ENCODE data around the gene PLXDC2.

Gene PLXDC2

GRCh38 chr10:19966751-19967150 is 150.5 kb downstream of the PLXDC2 start:
- no peak overlapping the region for H3K4me3 ChIP-seq (ENCODE audit: severe bottlenecking)
- H3K27me3 ChIP-seq (ENCODE audit: insufficient read depth, poor library complexity, severe bottlenecking): no peaks in the 10 kb centered on the region
- ATAC-seq (ENCODE audit: low read depth) (no peak), DNase-seq (ENCODE audit: low spot score) (no peak)
- H3K9me3 ChIP-seq (ENCODE audit: severe bottlenecking): no peaks in the 10 kb centered on the region
- H3K27ac ChIP-seq (ENCODE audit: poor library complexity, severe bottlenecking): no peak overlapping the region
- TF ChIP-seq CTCF (IDR thresholded peaks at IDR 0.05; ENCODE audit: poor library complexity, severe bottlenecking): no peak
- H3K36me3 ChIP-seq (ENCODE audit: low read depth): no peaks in the 10 kb centered on the region
- H3K4me1 ChIP-seq (ENCODE audit: insufficient read depth, poor library complexity, severe bottlenecking): no peaks in the 10 kb centered on the region

- no peak for ATAC-seq (ENCODE audit: low read depth)
- no peak for DNase-seq (ENCODE audit: low spot score)
- no peak overlapping the region for H3K4me3 ChIP-seq (ENCODE audit: severe bottlenecking)
Measured at GRCh38 chr10:19967981-19968380, 151.7 kb downstream of the PLXDC2 start.

GRCh38 chr10:19968745-19969144 is 152.5 kb downstream of the PLXDC2 start:
- no peaks in the 10 kb centered on the region for H3K9me3 ChIP-seq (ENCODE audit: severe bottlenecking)
- H3K4me1 ChIP-seq (ENCODE audit: insufficient read depth, poor library complexity, severe bottlenecking): no peaks in the 10 kb centered on the region
- DNase-seq (ENCODE audit: low spot score) (no peak), ATAC-seq (ENCODE audit: low read depth) (no peak)
- no peak for TF ChIP-seq CTCF (IDR thresholded peaks at IDR 0.05; ENCODE audit: poor library complexity, severe bottlenecking)
- no peaks in the 10 kb centered on the region for H3K36me3 ChIP-seq (ENCODE audit: low read depth)
- H3K27ac ChIP-seq (ENCODE audit: poor library complexity, severe bottlenecking): no peak overlapping the region
- no peak overlapping the region for H3K4me3 ChIP-seq (ENCODE audit: severe bottlenecking)
- no peaks in the 10 kb centered on the region for H3K27me3 ChIP-seq (ENCODE audit: insufficient read depth, poor library complexity, severe bottlenecking)

More at GRCh38 chr10:19967981-19968380, 151.7 kb downstream of the PLXDC2 start:
- Histone ChIP-seq H3K27ac (ENCODE audit: poor library complexity, severe bottlenecking) (no peak overlapping the region), H3K4me1 (ENCODE audit: insufficient read depth, poor library complexity, severe bottlenecking) (no peaks in the 10 kb centered on the region), H3K27me3 (ENCODE audit: insufficient read depth, poor library complexity, severe bottlenecking) (no peaks in the 10 kb centered on the region), H3K9me3 (ENCODE audit: severe bottlenecking) (no peaks in the 10 kb centered on the region), H3K36me3 (ENCODE audit: low read depth) (no peaks in the 10 kb centered on the region)
- no peak for TF ChIP-seq CTCF (IDR thresholded peaks at IDR 0.05; ENCODE audit: poor library complexity, severe bottlenecking)

GRCh38 chr10:19970256-19970655 is 154.0 kb downstream of the PLXDC2 start:
- no peaks in the 10 kb centered on the region for H3K9me3 ChIP-seq (ENCODE audit: severe bottlenecking)
- ATAC-seq (ENCODE audit: low read depth): no peak
- H3K36me3 ChIP-seq (ENCODE audit: low read depth): no peaks in the 10 kb centered on the region
- no peaks in the 10 kb centered on the region for H3K4me1 ChIP-seq (ENCODE audit: insufficient read depth, poor library complexity, severe bottlenecking)
- no peak overlapping the region for H3K27ac ChIP-seq (ENCODE audit: poor library complexity, severe bottlenecking)
- no peak overlapping the region for H3K4me3 ChIP-seq (ENCODE audit: severe bottlenecking)
- DNase-seq (ENCODE audit: low spot score): no peak
- no peaks in the 10 kb centered on the region for H3K27me3 ChIP-seq (ENCODE audit: insufficient read depth, poor library complexity, severe bottlenecking)
- no peak for TF ChIP-seq CTCF (IDR thresholded peaks at IDR 0.05; ENCODE audit: poor library complexity, severe bottlenecking)

GRCh38 chr10:19970717-19971116 is 154.5 kb downstream of the PLXDC2 start:
- H3K4me1 ChIP-seq (ENCODE audit: insufficient read depth, poor library complexity, severe bottlenecking): no peaks in the 10 kb centered on the region
- no peaks in the 10 kb centered on the region for H3K27me3 ChIP-seq (ENCODE audit: insufficient read depth, poor library complexity, severe bottlenecking)
- no peak overlapping the region for H3K27ac ChIP-seq (ENCODE audit: poor library complexity, severe bottlenecking)
- no peaks in the 10 kb centered on the region for H3K36me3 ChIP-seq (ENCODE audit: low read depth)
- ATAC-seq (ENCODE audit: low read depth): no peak
- no peak for TF ChIP-seq CTCF (IDR thresholded peaks at IDR 0.05; ENCODE audit: poor library complexity, severe bottlenecking)
- H3K4me3 ChIP-seq (ENCODE audit: severe bottlenecking): no peak overlapping the region
- H3K9me3 ChIP-seq (ENCODE audit: severe bottlenecking): no peaks in the 10 kb centered on the region
- no peak for DNase-seq (ENCODE audit: low spot score)

All from RWPE2 (cell line).